Measurements from ENCODE around the gene SOS1.
"Not testable (repeated sequence)": the region's sequence is repeated elsewhere in the genome, so short reads cannot be mapped to it uniquely, and the experiment has no call there.

SOS1 gene

GRCh38 chr2:38937548-38937947 lies 183.3 kb downstream of the SOS1 start:
- H3K9me3 ChIP-seq, result no peaks in the 10 kb centered on the region
- no peaks in the 10 kb centered on the region for H3K27me3 ChIP-seq
- DNase-seq, result no peak
- no peaks in the 10 kb centered on the region for H3K36me3 ChIP-seq
- H3K4me3 ChIP-seq (ENCODE audit: low read depth, low read length), result no peak overlapping the region
- TF ChIP-seq CTCF (IDR thresholded peaks at IDR 0.05; ENCODE audit: low read depth, low read length), result no peak
- H3K4me1 ChIP-seq, result no peaks in the 10 kb centered on the region; the same call in 1 of the 2 replicates

GRCh38 chr2:38936516-38936915 lies 184.3 kb downstream of the SOS1 start:
- H3K4me3 ChIP-seq (ENCODE audit: low read depth, low read length); H3K36me3 ChIP-seq; H3K9me3 ChIP-seq; DNase-seq; H3K4me1 ChIP-seq; H3K27me3 ChIP-seq: not testable (repeated sequence)

- no peaks in the 10 kb centered on the region for H3K9me3 ChIP-seq
- no peaks in the 10 kb centered on the region for H3K27me3 ChIP-seq
- H3K36me3 ChIP-seq, result no peaks in the 10 kb centered on the region
- no peaks in the 10 kb centered on the region; the same call in 1 of the 2 replicates for H3K4me1 ChIP-seq
- TF ChIP-seq CTCF (IDR thresholded peaks at IDR 0.05; ENCODE audit: low read depth, low read length), result no peak
- DNase-seq, result no peak
- H3K4me3 ChIP-seq (ENCODE audit: low read depth, low read length), result no peak overlapping the region
These were observed 185.2 kb downstream of the SOS1 start for GRCh38 chr2:38935568-38936172.

- no peaks in the 10 kb centered on the region for H3K36me3 ChIP-seq
- H3K27me3 ChIP-seq, result no peaks in the 10 kb centered on the region
- no peaks in the 10 kb centered on the region for H3K9me3 ChIP-seq
- H3K4me1 ChIP-seq, result no peaks in the 10 kb centered on the region; the same call in 1 of the 2 replicates
- no peak for DNase-seq
- TF ChIP-seq CTCF (IDR thresholded peaks at IDR 0.05; ENCODE audit: low read depth, low read length), result no peak
- H3K4me3 ChIP-seq (ENCODE audit: low read depth, low read length), result no peak overlapping the region
These were observed 186.1 kb downstream of the SOS1 start for GRCh38 chr2:38934742-38935141.

GRCh38 chr2:38933653-38934052 lies 187.2 kb downstream of the SOS1 start:
- Histone ChIP-seq H3K27me3 (no peaks in the 10 kb centered on the region), H3K4me3 (ENCODE audit: low read depth, low read length) (no peak overlapping the region), H3K4me1 (peaks cover 2% of the 10 kb centered on the region; the same call in 1 of the 2 replicates), H3K36me3 (no peaks in the 10 kb centered on the region), H3K9me3 (no peaks in the 10 kb centered on the region)
- TF ChIP-seq CTCF (IDR thresholded peaks at IDR 0.05; ENCODE audit: low read depth, low read length), result no peak
- DNase-seq, result peak; percentile 51

GRCh38 chr2:38932586-38932985 lies 188.3 kb downstream of the SOS1 start:
- Histone ChIP-seq H3K4me3 (ENCODE audit: low read depth, low read length) (no peak overlapping the region), H3K4me1 (peaks cover 3% of the 10 kb centered on the region; the same call in 1 of the 2 replicates), H3K27me3 (no peaks in the 10 kb centered on the region), H3K9me3 (no peaks in the 10 kb centered on the region), H3K36me3 (no peaks in the 10 kb centered on the region)
- DNase-seq, result no peak
- TF ChIP-seq CTCF (IDR thresholded peaks at IDR 0.05; ENCODE audit: low read depth, low read length), result no peak

All from BE2C (cell line).